Right forelimb (tissue), 1 donor: ENCODE data around the gene DNAJC2.
"Not testable (repeated sequence)": the region's sequence is repeated elsewhere in the genome, so short reads cannot be mapped to it uniquely, and the experiment has no call there.

ENCODE experiments used
- DNase-seq: peaks from one replicate; pipeline ENCODE4 v3.0.0-alpha.2; 2018

The DNAJC2 gene

DNA sequence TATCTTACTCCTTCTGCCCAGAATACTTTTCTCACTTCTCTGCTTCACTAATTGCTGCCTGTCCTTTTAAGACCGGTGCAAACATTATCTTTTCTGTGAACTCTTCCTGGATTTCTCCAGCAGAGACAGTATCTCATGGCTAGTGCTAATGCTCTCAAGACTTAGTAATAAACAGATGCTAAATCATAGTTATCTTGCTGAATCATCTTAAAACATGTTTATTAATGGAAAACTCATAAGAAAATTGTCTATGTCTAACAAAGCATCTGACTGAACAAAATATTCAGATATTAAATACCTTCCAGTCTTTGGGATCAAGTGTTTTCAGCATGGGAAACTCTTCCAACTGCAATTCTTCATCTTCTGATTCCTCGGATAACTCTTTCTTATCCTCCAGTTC lies 3.1 kb downstream of the DNAJC2 start:
- DNase-seq, result no peak

DNA sequence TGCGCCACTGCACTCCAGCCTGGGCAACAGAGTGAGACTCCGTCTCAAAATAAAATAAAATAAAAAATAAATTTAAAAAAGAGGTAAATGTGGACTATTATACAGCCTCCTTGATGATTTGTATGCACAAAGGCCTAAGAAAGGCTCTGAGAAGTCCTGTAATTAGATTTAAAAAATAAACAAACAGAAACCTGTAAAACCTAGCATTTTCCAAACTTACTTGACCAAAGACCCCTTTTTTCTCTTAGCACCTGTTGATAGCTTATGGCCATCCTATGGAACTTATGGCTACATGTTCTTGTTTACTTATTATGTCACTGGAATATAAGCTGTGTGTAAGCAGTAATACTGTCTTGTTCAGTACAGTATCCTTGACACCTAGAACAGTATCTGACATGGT lies 5.7 kb downstream of the DNAJC2 start:
- DNase-seq, result no peak

DNA sequence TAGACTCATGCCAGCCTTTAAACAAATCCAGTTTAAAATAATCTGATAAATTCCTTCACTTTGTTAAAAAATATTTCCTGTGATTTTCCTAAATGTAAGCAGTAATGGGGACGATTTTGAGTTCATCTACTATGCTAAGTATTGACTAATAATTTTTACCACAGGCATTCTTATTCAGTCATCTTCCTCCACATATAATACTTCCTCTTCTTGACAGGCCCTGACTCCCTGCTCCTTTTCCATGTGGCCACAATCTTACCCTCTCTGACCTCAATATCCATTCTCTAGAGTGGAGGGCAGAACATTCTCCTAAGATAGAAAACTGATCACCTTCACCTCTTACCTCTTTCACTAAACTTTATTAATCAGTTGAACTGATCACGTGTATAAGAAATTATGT lies 7.8 kb downstream of the DNAJC2 start:
- no peak for DNase-seq

DNA sequence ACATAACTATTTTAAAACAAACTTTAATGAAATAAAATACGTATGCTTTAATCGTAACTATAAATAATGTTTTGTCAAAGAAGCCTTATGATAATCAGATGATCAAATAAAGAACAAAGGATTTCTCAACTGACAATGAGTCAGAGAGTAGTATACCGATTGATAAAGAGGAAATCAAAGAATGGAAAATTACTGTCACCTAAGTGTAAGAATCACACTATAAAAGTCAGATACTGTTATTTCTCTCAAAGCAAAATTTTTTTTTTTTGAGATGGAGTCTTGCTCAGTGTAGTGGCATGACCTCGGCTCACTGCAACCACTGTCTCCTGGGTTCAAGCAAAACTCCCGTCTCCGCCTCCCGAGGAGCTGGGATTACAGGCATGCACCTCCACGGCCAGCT lies 18.8 kb downstream of the DNAJC2 start:
- no peak for DNase-seq

DNA sequence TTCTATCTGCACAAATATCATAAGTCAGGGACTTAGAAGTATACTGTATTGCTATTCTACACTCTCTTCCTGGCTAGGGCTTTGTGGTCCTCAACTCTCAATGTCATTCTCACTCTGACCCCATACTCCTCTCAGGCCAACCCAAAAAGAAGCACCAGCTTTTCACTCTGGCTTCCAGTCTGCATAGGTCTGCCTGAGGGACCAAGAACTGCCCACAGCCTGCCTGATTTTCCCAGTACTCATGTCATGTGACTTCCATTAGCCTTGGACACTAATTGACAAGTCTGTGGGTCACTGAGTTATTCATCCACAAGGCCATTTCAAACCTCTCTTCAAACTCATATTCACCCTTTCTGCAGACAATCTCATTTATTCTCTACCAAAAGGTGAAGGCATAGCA lies 27.6 kb downstream of the DNAJC2 start:
- no peak for DNase-seq

DNA sequence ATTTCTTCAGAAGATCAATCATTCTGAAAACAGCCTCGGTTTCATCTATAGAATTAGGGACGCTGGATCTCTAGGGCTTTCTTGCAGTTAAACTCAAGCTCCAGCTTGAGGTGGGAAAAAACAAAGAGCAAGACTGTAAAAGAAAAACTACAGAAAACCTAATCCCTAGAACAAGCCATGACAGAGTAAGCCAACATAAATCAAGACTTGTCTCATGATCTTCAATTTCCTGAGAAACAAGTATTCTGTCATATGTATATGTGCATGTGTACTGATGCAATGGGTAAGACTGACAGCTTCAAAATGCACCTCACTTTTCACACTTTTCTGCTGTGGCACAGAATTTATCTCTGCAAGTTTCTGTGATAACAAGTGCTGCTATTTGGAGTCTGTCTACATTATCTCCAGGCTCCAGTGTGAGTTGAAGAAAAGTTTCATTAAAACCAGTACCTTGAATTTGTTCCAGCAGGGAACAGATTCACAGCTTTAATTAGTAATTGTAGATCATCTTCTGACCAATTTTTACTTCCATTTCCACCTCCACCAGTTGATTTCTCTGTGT lies 28.1 kb downstream of the DNAJC2 start:
- DNase-seq, result no peak

DNA sequence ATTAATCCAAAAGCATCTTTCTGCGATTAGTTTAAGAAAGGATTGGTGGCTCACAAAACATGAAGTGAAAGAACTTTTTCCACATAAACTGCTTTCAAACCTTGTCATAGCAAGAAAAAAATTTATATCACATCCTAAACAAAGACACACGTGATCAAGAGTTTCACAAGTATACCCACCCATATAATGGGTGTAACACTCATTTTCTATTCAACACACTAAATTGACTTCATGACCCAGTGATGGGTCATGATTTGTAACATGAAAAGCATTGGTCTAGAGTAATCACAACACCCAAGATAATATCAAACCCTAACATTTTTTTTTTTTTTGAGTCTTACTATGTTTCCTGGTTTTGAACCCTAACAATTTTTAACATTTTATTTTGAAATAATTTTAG lies 29.7 kb downstream of the DNAJC2 start:
- DNase-seq, result no peak

DNA sequence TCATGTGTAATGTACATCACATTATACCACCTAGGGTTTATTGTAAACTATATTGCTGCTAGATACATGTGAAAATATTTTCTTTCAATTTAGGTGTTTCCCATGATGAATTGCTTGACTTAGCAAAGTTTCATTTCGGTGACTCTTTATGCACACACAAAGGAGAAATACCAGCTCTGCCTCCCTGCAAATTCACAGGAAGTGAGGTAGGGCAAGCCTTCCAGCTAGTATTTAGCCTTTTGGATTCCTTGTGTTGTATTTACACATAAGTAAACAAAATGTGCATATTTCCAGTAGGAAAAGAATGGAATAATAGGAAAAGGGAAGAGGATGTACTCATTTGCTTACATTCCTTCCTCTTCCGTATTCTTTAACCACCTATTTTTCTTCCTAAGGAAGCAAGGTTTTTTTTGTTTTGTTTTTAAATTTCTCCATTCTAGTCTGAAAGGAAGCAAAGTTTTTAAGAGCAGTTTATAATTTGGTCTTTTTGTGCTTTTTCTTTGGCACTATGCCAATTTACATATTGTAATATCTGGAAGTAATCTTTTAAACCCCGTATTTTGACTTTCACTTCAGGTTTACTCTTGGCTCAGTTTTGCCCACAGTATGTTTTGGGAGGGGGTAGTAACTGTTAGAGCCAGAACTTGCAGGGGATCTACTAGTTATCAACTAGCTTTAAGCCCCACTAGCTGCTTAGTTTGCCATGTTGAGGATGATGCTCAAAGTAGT lies 36.9 kb downstream of the DNAJC2 start:
- DNase-seq, result no peak

DNA sequence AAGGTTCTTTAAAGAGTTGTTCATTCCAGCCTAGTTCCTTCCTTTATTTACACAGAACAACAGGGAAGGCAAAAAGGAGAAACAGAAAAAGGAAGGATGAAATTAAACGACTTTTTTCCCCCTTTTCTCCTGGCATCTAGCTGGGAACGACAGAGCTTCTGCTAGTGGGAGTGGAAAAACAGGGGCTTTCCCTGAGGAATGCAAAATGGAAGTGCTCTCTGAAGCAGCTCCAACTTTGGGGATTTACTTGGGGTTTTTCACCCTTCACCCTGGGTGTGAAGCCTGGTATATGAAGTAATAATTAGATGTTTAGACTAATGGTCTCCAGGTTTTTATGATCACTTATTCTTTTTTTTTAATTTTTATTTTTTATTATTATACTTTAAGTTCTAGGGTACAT lies 43.1 kb downstream of the DNAJC2 start:
- no peak for DNase-seq

DNA sequence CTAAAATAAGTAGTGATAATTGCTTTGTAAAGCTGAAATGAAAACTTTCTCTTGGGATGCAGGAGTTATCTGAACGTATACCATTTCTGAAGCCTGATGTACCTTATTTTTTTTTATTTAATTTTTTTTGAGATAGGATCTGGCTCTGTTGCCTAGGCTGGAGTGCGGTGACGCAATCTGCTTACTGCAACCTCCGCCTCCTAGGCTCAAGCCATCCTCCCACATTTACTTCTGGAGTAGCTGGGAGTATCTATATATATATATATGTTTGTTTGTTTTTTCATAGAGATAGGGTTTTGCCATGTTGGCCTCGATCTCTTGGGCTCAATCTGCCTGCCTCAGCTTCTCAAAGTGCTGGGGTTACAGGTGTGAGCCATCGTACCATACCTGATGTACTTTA lies 44.9 kb downstream of the DNAJC2 start:
- DNase-seq, result no peak

DNA sequence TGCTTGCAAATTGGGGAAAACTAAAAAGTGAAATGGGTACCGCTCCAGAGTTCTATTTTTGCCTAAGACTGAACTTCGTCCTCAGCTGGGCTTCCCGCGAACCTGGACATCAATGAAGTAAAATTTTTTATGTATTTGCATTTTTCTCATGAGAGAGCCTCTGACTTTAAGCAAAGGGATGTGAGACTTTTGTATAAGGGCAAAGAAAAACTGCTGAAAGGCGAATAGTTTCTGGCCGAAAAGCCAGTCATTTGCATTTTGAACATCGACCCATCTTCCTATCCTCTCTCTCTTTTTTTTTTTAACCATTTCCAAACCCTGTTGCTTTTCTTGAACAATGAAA lies 46.8 kb downstream of the DNAJC2 start:
- DNase-seq, result no peak

DNA sequence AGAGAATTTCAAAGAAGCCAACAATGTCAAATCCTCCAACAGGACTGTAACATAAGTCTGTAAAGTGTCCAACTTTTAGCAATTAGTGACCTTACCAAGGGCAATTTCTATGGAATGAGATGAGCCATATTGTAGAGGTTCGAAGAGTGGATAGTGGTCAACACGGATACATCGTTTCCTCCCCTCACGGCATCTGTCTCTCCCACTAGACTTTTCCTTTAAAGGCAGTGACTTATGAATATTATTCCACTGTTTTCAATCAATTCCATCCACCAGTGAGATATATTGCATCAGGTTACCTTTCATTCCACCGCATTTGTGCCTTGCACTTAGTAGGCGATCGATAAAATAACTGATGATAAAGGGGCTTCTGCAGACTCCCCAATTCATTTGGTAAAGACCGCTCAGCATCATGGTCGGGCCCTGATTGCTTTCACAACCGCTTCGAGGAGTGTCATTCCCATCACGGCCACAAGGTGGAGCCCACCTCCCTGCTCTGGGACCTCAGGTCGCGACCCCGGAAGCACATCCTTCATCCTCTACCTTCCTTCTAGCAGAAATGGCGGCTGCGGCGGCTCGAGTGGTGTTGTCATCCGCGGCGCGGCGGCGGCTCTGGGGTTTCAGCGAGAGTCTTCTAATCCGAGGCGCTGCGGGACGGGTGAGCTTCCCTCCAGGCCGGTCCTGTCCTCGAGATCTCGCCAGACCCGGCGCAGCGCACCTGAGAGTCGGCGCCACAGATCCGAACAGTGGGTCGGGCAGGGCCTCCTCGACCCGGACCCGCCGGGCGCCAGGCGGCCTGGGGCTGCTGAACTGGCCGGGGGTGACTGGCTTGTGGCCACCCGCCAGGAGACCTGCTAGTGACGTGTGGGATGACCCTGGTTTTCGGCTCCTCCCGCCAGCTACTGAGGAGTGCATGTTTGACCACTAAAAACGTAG lies 47.4 kb downstream of the DNAJC2 start, which contains the start of gene PMPCB:
PMPCB (plus strand) TSS at position 535 of the 936 bp plus-strand sequence; CDS start at position 560, 25 bp downstream.
- DNase-seq, result peak; percentile 96

DNA sequence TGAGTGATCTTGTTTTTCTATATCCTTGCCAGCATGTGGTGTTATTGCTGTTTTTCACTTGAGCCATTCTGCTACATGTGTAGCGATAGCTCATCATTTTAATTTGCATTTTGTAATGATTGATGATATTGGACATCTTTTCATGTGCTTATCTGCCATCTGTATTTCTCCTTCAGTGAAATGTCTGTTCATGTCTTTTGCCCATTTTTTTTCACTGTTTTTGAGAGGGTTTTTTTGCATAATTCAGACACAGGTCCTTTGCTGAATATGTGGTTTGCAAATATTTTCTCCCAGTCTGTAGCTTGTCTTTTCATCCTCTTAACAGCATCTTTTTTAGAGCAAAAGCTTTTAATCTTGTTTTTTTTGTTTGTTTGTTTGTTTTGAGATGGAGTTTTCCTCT lies 51.0 kb downstream of the DNAJC2 start:
- no peak for DNase-seq

DNA sequence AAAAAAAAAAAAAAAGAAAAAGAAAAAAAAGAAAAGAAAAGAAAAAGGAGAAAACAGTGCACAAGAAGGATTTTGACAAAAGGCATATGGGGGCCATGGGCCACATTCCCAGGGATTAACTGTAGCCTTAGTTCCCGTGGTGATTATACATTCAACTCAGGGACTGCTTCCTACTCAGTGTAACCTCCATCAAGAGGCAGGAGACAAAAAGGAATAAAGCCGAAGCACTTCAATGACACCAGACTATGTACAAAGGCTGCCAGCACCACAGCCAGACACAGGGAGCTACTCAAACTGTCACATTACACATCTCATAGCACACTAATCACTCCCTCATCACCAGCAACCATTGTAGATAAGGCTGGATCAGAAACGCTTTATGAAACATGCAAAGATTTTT lies 52.4 kb downstream of the DNAJC2 start:
- DNase-seq, result no peak

DNA sequence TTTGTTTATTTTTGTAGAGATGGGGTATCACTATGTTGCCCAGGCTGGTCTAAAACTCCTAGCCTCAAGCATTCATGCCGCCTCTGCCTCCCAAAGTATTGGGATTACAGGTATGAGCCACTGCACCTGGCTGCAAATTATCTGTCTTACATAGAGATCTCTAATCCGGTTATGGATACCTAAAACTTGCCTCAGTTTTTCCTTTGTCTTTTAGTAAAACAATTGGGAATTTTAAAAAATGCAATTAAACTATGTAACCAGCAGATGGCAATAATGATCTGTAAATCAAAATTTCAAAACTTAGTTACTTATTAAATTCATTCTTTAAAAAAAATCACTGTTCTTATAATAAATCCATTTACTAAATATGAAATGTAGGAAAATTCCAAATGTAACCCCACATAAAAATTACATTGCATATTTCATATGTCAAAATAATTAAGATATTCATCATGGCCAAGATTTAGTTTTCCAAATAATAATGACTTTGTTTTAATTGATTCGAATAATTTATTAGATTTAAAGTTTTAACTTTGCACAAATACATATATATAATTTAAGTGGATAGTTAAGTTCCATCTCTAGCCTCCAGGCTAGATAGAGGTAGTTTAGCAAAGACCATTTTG lies 61.7 kb downstream of the DNAJC2 start:
- not testable (repeated sequence) for DNase-seq

DNA sequence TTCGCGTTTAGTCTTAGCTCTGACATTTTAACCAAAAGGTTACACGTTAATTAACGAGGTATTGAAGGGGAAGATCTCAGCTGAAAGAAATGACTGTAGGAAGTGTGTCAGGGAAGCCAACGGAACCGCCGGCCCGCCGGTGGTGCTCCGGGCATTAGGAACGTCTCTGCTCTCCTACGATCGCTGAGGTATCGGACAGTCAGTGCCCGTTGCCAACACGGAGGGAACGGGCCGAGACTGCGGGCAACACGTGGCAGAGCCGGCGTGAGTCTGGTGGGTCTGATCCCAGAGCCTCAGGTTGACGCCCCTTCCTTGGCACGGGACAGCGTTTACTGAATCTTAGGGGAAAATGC lies 63.8 kb downstream of the DNAJC2 start:
- peak; percentile 47 for DNase-seq

DNA sequence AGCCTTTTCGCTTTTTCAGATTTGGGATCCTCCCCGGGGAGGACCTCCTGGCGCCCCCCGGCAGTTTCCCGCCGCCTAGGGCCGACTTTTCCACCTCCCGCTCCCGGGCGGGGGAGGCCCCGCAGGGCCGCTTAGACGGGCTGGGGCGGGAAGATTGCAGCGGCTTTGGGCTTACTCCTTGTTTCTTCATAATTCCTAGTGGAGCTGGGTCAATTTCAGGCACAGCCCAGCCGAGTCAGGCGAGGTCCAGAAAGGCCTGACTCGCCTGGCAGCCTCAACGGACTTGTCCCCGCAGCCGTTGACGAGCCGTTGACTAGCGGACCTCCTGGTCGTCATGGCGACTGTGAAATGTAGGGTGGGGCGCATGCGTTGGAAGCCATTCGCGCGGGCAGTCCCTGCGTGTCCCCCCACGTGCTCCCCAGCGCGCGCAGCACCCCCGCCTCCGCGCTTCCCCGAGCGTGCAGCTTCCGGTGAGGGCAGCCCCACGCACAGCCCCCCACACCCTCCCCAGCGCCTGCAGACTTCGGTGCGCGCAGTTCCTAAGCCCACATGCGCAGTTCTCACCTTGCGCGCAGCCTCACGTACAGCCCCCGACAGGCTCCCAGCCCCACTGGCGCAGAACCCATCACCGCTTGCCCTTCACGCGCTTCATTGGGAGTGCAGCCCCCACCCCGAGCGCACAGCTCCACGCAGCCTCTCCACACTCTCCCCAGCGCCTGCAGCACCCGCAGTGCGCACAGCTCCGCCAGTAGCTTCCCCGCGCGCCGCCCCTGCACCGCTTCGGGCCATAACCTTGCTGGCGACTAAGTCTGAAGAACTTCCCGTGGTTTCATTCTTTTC lies 64.4 kb downstream of the DNAJC2 start:
- DNase-seq, result peak; percentile 82

DNA sequence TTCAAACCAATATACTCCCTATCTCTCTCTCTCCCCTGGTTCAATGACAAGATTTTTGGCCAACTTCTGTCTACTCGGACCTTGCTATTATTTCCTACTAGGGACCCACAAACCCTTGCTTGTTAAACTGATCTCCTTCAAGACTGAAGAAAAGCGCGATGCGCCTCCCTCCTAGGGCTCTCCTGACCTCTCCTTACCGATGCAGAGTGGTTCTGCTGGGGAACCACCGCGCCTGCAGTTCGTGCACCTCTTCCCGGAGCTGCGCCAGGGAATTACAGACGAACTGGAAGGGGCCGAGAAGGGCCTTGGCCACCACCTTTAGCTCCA lies 65.0 kb downstream of the DNAJC2 start:
- not testable (repeated sequence) for DNase-seq

DNA sequence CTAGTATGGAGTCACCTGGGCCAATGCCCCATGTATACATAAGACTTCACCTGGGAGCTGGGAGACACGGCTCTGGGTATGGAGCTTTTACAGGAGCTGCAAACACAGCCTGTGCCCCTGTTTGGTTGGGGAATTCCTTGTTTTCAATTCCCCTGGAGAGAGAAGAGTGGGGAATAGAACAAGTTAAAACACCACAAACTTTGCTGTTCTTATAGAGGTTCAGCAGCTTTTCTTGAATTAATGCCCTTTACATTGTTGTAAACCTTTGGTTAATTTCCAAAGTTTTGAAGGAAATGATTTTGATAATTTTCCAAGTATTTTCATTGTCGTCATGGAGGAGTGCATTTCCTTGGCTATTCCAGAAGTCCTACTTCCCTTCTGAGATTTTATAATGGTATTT lies 66.4 kb downstream of the DNAJC2 start:
- DNase-seq, result not testable (repeated sequence)

DNA sequence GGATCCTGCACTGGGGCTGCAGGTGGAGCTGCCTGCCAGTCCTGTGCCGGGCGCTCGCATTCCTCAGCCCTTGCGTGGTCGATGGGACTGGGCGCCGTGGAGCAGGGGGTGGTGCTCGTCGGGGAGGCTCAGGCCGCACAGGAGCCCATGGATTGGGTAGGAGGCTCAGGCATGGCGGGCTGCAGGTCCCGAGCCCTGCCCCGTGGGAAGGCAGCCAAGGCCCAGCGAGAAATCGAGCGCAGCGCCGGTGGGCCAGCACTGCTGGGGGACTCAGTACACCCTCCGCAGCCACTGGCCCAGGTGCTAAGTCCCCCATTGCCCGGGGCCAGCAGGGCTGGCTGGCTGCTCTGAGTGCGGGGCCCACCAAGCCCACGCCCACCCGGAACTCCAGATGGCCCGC lies 69.7 kb downstream of the DNAJC2 start:
- DNase-seq, result not testable (repeated sequence)

DNA sequence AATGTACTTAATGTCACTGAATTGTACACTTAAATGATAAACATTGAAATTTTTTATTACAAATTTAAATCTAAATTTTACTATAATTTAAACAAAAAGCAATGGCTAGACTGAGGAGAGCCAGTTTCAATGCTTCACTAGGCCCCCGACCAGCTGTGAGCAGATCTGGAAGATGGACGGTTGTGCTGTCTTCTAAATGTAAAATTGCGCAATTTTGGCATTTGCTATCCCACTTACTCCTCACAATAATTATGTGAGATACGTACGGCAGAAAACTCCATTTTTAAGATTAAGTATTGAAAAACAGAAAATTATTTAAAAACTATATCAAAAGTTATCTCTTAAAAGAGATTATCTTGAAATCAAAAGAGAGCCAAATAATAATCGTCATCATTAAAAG lies 71.2 kb downstream of the DNAJC2 start:
- DNase-seq, result not testable (repeated sequence)

DNA sequence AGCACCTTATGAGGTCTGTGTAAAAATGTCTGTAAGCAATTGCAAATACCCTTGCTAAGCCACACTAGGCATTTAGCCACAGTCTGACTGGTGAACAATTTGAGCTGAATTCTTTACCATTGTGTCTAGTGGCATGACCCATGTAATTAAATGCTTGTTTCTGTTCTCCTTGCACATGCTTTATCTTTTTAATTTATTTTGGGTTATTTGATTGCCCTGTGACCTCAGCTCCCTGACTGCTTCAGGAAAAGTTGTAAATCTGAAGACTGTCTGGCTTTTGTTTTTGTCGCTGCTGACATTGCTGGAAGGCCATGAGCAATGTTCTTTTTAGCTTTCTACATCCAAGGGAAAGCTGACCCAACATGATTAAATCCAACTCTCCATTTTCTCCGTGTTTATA lies 78.3 kb downstream of the DNAJC2 start:
- DNase-seq, result not testable (repeated sequence)

DNA sequence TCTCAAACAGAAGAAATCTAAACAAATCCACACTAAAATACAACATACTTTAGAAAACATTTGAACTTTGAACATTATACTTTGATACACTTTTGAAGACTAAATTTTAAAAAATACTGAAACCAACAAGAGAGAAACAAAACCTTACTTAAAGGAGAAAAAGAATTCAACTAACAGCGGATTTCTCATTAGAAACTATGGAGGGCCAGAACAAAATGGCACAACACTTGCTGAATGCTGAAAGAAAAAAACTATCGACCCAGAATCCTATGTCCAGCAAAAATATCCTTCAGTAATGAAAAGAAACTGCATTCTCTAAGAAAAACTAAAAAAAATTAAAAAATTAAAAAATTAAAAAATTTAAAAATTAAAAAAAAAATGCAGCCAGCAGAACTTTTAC lies 80.5 kb downstream of the DNAJC2 start:
- not testable (repeated sequence) for DNase-seq
